A673 (cell line): Measurements from ENCODE around the gene EIF2B5. TPM values are rescaled to one million over a fixed set of nuclear protein-coding genes. Genes with fewer than 3 reads are reported as not detected.

ENCODE experiments used
- BruUV-seq: library from RNA; stranded (reverse); fragments of 400-500 nt; replicated peaks from 2 replicates; lab custom pipeline; 2021; lab: Mats Ljungman, UMichigan
- CTCF ChIA-PET: fragments of 300-600 bp; sonication (Branson Sonifier 250); formaldehyde crosslinking; loops from one replicate; lab custom pipeline; 2022; ENCODE audit warnings: antibody characterized with exemption; lab: Charles Lee
- POLR2A ChIA-PET: fragments of 300-600 bp; sonication (Branson Sonifier 250); formaldehyde crosslinking; loops from one replicate; lab custom pipeline; 2022; ENCODE audit warnings: antibody characterized with exemption; ENCODE audit not compliant: low non-redundant PET; lab: Charles Lee
- DNase-seq: peaks from one replicate; pipeline ENCODE4 v3.0.0-alpha.2; 2015; ENCODE audit warnings: low spot score
- H3K27ac ChIP-seq: fragments of 200-600 bp; sonication (generic); 2 replicates; pipeline ENCODE4 v1.5.1; 2016; ENCODE audit warnings: mixed run types, low read depth, mild to moderate bottlenecking, mixed read lengths, antibody characterized with exemption, low read length; ENCODE audit not compliant: poor library complexity, severe bottlenecking
- H3K27me3 ChIP-seq: fragments of 200-600 bp; sonication (generic); replicated peaks from 2 replicates; pipeline ENCODE4 v1.6.1; 2017; ENCODE audit warnings: mixed run types, low read depth, mild to moderate bottlenecking, mixed read lengths, antibody characterized with exemption, low read length; ENCODE audit not compliant: insufficient read depth, poor library complexity
- H3K36me3 ChIP-seq: fragments of 200-600 bp; sonication (generic); 2 replicates; pipeline ENCODE4 v1.6.1; 2016; ENCODE audit warnings: mixed run types, mild to moderate bottlenecking, mixed read lengths, antibody characterized with exemption, low read length; ENCODE audit not compliant: insufficient read depth, poor library complexity, severe bottlenecking
- H3K4me1 ChIP-seq: fragments of 200-600 bp; sonication (generic); 2 replicates; pipeline ENCODE4 v1.6.1; 2017; ENCODE audit warnings: mixed run types, mild to moderate bottlenecking, mixed read lengths, antibody characterized with exemption, low read length; ENCODE audit not compliant: insufficient read depth, poor library complexity, severe bottlenecking
- H3K4me3 ChIP-seq: fragments of 200-600 bp; sonication (generic); 2 replicates; pipeline ENCODE4 v1.5.1; 2016; ENCODE audit warnings: low read depth, mixed run types, mild to moderate bottlenecking, mixed read lengths, low read length; ENCODE audit not compliant: poor library complexity, severe bottlenecking
- H3K9me3 ChIP-seq: fragments of 200-600 bp; sonication (generic); 2 replicates; pipeline ENCODE4 v1.6.1; 2016; ENCODE audit warnings: mixed run types, low read depth, mild to moderate bottlenecking, mixed read lengths, antibody characterized with exemption, low read length; ENCODE audit not compliant: poor library complexity, severe bottlenecking
- intact Hi-C: fragments of 100-400 bp; cut with micrococcal nuclease; formaldehyde crosslinking; loops from one replicate; pipeline ENCODE4 v1.10.0; 2022; ENCODE audit not compliant: unreplicated experiment
- total RNA-seq: library from RNA; stranded (reverse); gene quantifications from 2 replicates; pipeline ENCODE4 v1.2.3, GENCODE V29; 2021
- TF ChIP-seq, protein P1 (sequence below): fragments of 300-800, 200-600 bp; sonication (generic); conservative IDR thresholded peaks from 2 replicates; pipeline ENCODE4 v1.5.1; 2017; ENCODE audit warnings: low read depth, mild to moderate bottlenecking, antibody characterized with exemption, low read length, moderate library complexity, mixed read lengths

The EIF2B5 gene
- total RNA-seq, 1 experiment from 2014 or later, result 64.2 TPM

DNA sequence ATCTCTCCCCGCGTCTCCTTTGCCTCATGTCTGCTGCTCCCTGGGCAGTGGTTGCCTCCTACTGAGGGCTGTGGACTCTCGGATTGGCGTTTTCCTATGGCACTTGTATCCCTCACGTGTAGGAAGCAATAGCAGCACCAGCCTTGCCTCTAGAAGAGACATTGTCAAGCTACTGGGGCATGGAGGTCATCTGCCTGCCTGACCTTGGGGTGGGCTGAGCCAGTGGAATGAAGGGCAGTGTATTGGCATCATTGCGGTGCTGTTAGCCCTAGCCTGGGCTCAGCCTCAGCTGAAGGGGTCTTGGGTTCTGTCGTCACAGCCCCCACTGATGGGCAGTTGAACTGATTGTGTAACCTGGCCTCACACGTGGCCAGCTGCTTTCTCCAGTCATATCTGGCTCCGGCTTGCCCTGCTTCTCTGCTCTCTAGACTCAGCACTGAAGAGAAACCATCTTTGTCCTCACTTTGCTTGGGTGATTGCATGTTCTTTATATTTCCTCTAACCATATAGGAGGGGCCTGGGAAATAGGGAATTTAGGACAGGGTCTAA lies 58.9 kb downstream of the EIF2B5 start:
- CTCF ChIA-PET, result no interaction called here
- intact Hi-C loops, result no loop called here
- Histone ChIP-seq H3K9me3 (no peaks in the 10 kb centered on the region), H3K36me3 (peaks cover 56% of the 10 kb centered on the region), H3K27me3 (no peaks in the 10 kb centered on the region), H3K4me1 (no peaks in the 10 kb centered on the region), H3K27ac (no peak overlapping the region), H3K4me3 (no peak overlapping the region)
- TF ChIP-seq, protein P1, sequence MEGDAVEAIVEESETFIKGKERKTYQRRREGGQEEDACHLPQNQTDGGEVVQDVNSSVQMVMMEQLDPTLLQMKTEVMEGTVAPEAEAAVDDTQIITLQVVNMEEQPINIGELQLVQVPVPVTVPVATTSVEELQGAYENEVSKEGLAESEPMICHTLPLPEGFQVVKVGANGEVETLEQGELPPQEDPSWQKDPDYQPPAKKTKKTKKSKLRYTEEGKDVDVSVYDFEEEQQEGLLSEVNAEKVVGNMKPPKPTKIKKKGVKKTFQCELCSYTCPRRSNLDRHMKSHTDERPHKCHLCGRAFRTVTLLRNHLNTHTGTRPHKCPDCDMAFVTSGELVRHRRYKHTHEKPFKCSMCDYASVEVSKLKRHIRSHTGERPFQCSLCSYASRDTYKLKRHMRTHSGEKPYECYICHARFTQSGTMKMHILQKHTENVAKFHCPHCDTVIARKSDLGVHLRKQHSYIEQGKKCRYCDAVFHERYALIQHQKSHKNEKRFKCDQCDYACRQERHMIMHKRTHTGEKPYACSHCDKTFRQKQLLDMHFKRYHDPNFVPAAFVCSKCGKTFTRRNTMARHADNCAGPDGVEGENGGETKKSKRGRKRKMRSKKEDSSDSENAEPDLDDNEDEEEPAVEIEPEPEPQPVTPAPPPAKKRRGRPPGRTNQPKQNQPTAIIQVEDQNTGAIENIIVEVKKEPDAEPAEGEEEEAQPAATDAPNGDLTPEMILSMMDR, result no peak
- DNase-seq, result no peak
- BruUV-seq, result no TSS peak
- POLR2A ChIA-PET, result no interaction called here

Other genes with a start within 250 kb of the EIF2B5 start
- 30.3 and 32.0 TPM in 2 replicates for gene ABCC5, start 117.5 kb upstream of the EIF2B5 start, total RNA-seq
- gene HTR3D, start 103.6 kb upstream of the EIF2B5 start, total RNA-seq, result not detected in 2 replicates
- not detected in 2 replicates for gene HTR3C, start 82.3 kb upstream of the EIF2B5 start, total RNA-seq
- not detected in 2 replicates for gene HTR3E, start 38.3 kb upstream of the EIF2B5 start, total RNA-seq
- 82.6 and 83.3 TPM in 2 replicates for gene DVL3, start 20.0 kb downstream of the EIF2B5 start, total RNA-seq
- 382 and 419 TPM in 2 replicates for gene AP2M1, start 39.5 kb downstream of the EIF2B5 start, total RNA-seq
- 65.1 and 65.2 TPM in 2 replicates for gene ABCF3, start 50.8 kb downstream of the EIF2B5 start, total RNA-seq
- 0.13 TPM in 1 of 2 replicates, not detected in the other for gene VWA5B2, start 94.2 kb downstream of the EIF2B5 start, total RNA-seq
- 68.5 and 68.8 TPM in 2 replicates for gene ALG3, start 113.6 kb downstream of the EIF2B5 start, total RNA-seq
- gene EEF1AKMT4, start 114.3 kb downstream of the EIF2B5 start, total RNA-seq, result 7.0 and 7.8 TPM in 2 replicates
- gene CAMK2N2, start 126.2 kb downstream of the EIF2B5 start, total RNA-seq, result 1.3 and 2.2 TPM in 2 replicates
- not detected in 2 replicates for gene ECE2, start 140.7 kb downstream of the EIF2B5 start, total RNA-seq
- 622 and 645 TPM in 2 replicates for gene PSMD2, start 163.9 kb downstream of the EIF2B5 start, total RNA-seq
- gene EIF4G1, start 179.2 kb downstream of the EIF2B5 start, total RNA-seq, result 475 and 559 TPM in 2 replicates
- gene FAM131A, start 202.2 kb downstream of the EIF2B5 start, total RNA-seq, result 15.1 and 23.2 TPM in 2 replicates
- gene CLCN2, start 226.2 kb downstream of the EIF2B5 start, total RNA-seq, result 11.2 and 14.8 TPM in 2 replicates
- gene POLR2H, start 226.4 kb downstream of the EIF2B5 start, total RNA-seq, result 92.1 and 92.6 TPM in 2 replicates
- not detected in 2 replicates for gene THPO, start 242.8 kb downstream of the EIF2B5 start, total RNA-seq
- gene CHRD, start 244.7 kb downstream of the EIF2B5 start, total RNA-seq, result 0.06 and 0.57 TPM in 2 replicates